Liver (tissue), 9 donors: ENCODE measurements around the gene CYFIP1. TPM values are rescaled to one million over a fixed set of nuclear protein-coding genes. Genes with fewer than 3 reads are reported as not detected.

ENCODE experiments used
- DNase-seq: peaks from one replicate; pipeline ENCODE4 v3.0.0-alpha.2; 2017; ENCODE audit warnings: low spot score
- H3K27ac ChIP-seq, 2 donors: one replicate each; pipeline ENCODE4 v1.7.0; 2013; ENCODE audit warnings: inconsistent platforms in 2 of 2, low read length in 2 of 2, control low read depth in 1 of 2, low read depth in 1 of 2, mild to moderate bottlenecking in 1 of 2
- H3K27me3 ChIP-seq, 4 donors: one replicate each; pipeline versions ENCODE4 v1.6.1 to v1.7.0; 2013; ENCODE audit warnings: low read length in 3 of 4, inconsistent platforms in 1 of 4, mild to moderate bottlenecking in 1 of 4, moderate library complexity in 1 of 4; ENCODE audit not compliant: control insufficient read depth in 4 of 4, insufficient read depth in 4 of 4
- H3K36me3 ChIP-seq, 4 donors: one replicate each; pipeline versions ENCODE4 v1.6.1 to v1.7.0; 2013; ENCODE audit warnings: low read length in 3 of 4, mild to moderate bottlenecking in 3 of 4, low read depth in 1 of 4, moderate library complexity in 1 of 4; ENCODE audit not compliant: control insufficient read depth in 4 of 4, insufficient read depth in 3 of 4
- H3K4me1 ChIP-seq, 4 donors: one replicate each; pipeline versions ENCODE4 v1.6.1 to v1.7.0; 2013; ENCODE audit warnings: low read length in 3 of 4, mild to moderate bottlenecking in 3 of 4, moderate library complexity in 1 of 4; ENCODE audit not compliant: control insufficient read depth in 4 of 4, insufficient read depth in 4 of 4
- H3K4me3 ChIP-seq, 3 donors: one replicate each; pipeline versions ENCODE4 v1.6.1 to v1.7.0; 2013; ENCODE audit warnings: low read length in 3 of 3, control low read depth in 1 of 3, low read depth in 1 of 3, mild to moderate bottlenecking in 1 of 3
- H3K9ac ChIP-seq, 2 donors: one replicate each; pipeline ENCODE4 v1.7.0; 2013; ENCODE audit warnings: low read length in 2 of 2, mild to moderate bottlenecking in 2 of 2, moderate library complexity in 2 of 2, control low read depth in 1 of 2, low read depth in 1 of 2
- H3K9me3 ChIP-seq, 4 donors: one replicate each; pipeline versions ENCODE4 v1.6.1 to v1.7.0; 2013; ENCODE audit warnings: low read length in 3 of 4; ENCODE audit not compliant: control insufficient read depth in 4 of 4
- ATF3 ChIP-seq: IDR thresholded peaks from 2 replicates; pipeline ENCODE4 v1.6.1; 2016; ENCODE audit warnings: antibody characterized with exemption
- EGR1 ChIP-seq, 2 donors: IDR thresholded peaks; 2 replicates each; pipeline ENCODE4 v1.6.1; 2016 to 2018; ENCODE audit warnings: antibody characterized with exemption in 2 of 2, low read depth in 2 of 2
- FOXA1 ChIP-seq: IDR thresholded peaks from 2 replicates; pipeline ENCODE4 v1.6.1; 2016; ENCODE audit warnings: antibody characterized with exemption
- FOXA2 ChIP-seq: IDR thresholded peaks from 2 replicates; pipeline ENCODE4 v1.6.1; 2016; ENCODE audit warnings: antibody characterized with exemption
- GABPA ChIP-seq, 2 donors: IDR thresholded peaks in 1 of 2; conservative IDR thresholded peaks in 1 of 2; 2 replicates each; pipeline ENCODE4 v1.6.1; 2016; ENCODE audit warnings: antibody characterized with exemption in 2 of 2, mild to moderate bottlenecking in 1 of 2, moderate library complexity in 1 of 2
- HNF4A ChIP-seq, 2 donors: conservative IDR thresholded peaks; 2 replicates each; pipeline ENCODE4 v1.6.1; 2016; ENCODE audit warnings: antibody characterized with exemption in 2 of 2, mild to moderate bottlenecking in 2 of 2
- HNF4G ChIP-seq: IDR thresholded peaks from 2 replicates; pipeline ENCODE4 v1.6.1; 2016; ENCODE audit warnings: antibody characterized with exemption
- JUND ChIP-seq, 2 donors: IDR thresholded peaks; 2 replicates each; pipeline ENCODE4 v1.6.1; 2016; ENCODE audit warnings: antibody characterized with exemption in 2 of 2
- NR2F2 ChIP-seq: IDR thresholded peaks from 2 replicates; pipeline ENCODE4 v1.6.1; 2016; ENCODE audit warnings: antibody characterized with exemption
- RAD21 ChIP-seq, 2 donors: IDR thresholded peaks; 2 replicates each; pipeline ENCODE4 v1.6.1; 2016; ENCODE audit warnings: antibody characterized with exemption in 2 of 2, mild to moderate bottlenecking in 2 of 2
- RXRA ChIP-seq, 2 donors: IDR thresholded peaks; 2 replicates each; pipeline ENCODE4 v1.6.1; 2017 to 2018; ENCODE audit warnings: antibody characterized with exemption in 2 of 2, mild to moderate bottlenecking in 1 of 2
- SP1 ChIP-seq: IDR thresholded peaks from 2 replicates; pipeline ENCODE4 v1.6.1; 2018; ENCODE audit warnings: antibody characterized with exemption, mild to moderate bottlenecking
- TAF1 ChIP-seq: conservative IDR thresholded peaks from 2 replicates; pipeline ENCODE4 v1.6.1; 2016; ENCODE audit warnings: antibody characterized with exemption, mild to moderate bottlenecking
- YY1 ChIP-seq: IDR thresholded peaks from 2 replicates; pipeline ENCODE4 v1.6.1; 2016; ENCODE audit warnings: antibody characterized with exemption, mild to moderate bottlenecking
- WGBS: extraction: QIAGEN DNeasy Blood & Tissue Kit; methylation state at CpG from one replicate; pipeline ENCODE4 v1.1.7; 2013; 5-methylcytosine and 5-hydroxymethylcytosine counted together
- polyA plus RNA-seq, 2 donors: library from polyadenylated mRNA; stranded (reverse) in 1 of 2; unstranded in 1 of 2; fragments of 200-250 nt in 1 of 2; fragments of >200 nt in 1 of 2; fragmentation: Nextera tagmentation in 1 of 2; extraction: Ambion mirVana in 1 of 2; gene quantifications; one replicate each; pipeline versions ENCODE4 v1.2.1 to v1.2.3, GENCODE V29; 2013 to 2015
- total RNA-seq, 2 donors: library from RNA; depleted of rRNA; stranded (reverse); fragments of >200 nt; gene quantifications; one replicate each; pipeline ENCODE4 v1.2.3, GENCODE V29; 2014
- TF ChIP-seq, protein P1 (sequence below): IDR thresholded peaks from 2 replicates; pipeline ENCODE4 v1.6.1; 2016; ENCODE audit warnings: antibody characterized with exemption, mild to moderate bottlenecking
- TF ChIP-seq, protein P2 (sequence below): IDR thresholded peaks from 2 replicates; pipeline ENCODE4 v1.6.1; 2016; ENCODE audit warnings: antibody characterized with exemption
- TF ChIP-seq, protein P3 (sequence below): fragments of 150-350 bp; IDR thresholded peaks from 2 replicates; pipeline ENCODE4 v1.5.1; 2017; ENCODE audit warnings: improper control_type of control experiment, low read depth, low read length; ENCODE audit not compliant: missing input control
- donor health status: healthy.
- donor health status: healthy.
- donor health status: healthy.
- donor health status: healthy.
- donor health status: healthy.

The CYFIP1 gene
- total and polyA plus RNA-seq, 4 donors = 13.5 to 48.3 (median 38.3) TPM

GRCh38 chr15:22838292-22839042, 141.7 kb downstream of the CYFIP1 start, which contains the start of gene NIPA2:
TSS of gene NIPA2 (plus strand) at chr15:22838666. CDS start at chr15:22851732, 13,066 bp downstream.
- Histone ChIP-seq H3K4me1 (peaks cover 0 to 8% (median 3%) of the 10 kb centered on the region in 4 donors), H3K9ac (peak within 1 kb of the TSS; percentile 90 to 95), H3K4me3 (peak within 1 kb of the TSS; percentile 87 to 98 (median 94)), H3K27me3 (no peaks in the 10 kb centered on the region), H3K27ac (peak within 1 kb of the TSS; percentile 96 to 98), H3K36me3 (peaks cover 0 to 3% (median under 1%) of the 10 kb centered on the region in 4 donors), H3K9me3 (no peaks in the 10 kb centered on the region)
- peak; percentile 99 for DNase-seq
- TF ChIP-seq NR2F2 (no peak), SP1 (peak; percentile 84), HNF4A (conservative IDR thresholded peaks at IDR 0.05) (no peak), FOXA2 (no peak), RAD21 (IDR thresholded peaks at IDR 0.05) (peak in 1 of 2 donors; percentile 26), TAF1 (peak; percentile 90), YY1 (peak; percentile 95), GABPA (IDR thresholded peaks at IDR 0.05 in 1 of 2, conservative IDR thresholded peaks at IDR 0.05 in 1 of 2) (peak; percentile 67 to 93), ATF3 (peak; percentile 51), FOXA1 (peak; percentile 27), EGR1 (IDR thresholded peaks at IDR 0.05; ENCODE audit: low read depth in 2 of 2) (peak; percentile 72 to 79), JUND (IDR thresholded peaks at IDR 0.05) (no peak), RXRA (IDR thresholded peaks at IDR 0.05) (peak; percentile 28 to 42)
- TF ChIP-seq, protein P1, sequence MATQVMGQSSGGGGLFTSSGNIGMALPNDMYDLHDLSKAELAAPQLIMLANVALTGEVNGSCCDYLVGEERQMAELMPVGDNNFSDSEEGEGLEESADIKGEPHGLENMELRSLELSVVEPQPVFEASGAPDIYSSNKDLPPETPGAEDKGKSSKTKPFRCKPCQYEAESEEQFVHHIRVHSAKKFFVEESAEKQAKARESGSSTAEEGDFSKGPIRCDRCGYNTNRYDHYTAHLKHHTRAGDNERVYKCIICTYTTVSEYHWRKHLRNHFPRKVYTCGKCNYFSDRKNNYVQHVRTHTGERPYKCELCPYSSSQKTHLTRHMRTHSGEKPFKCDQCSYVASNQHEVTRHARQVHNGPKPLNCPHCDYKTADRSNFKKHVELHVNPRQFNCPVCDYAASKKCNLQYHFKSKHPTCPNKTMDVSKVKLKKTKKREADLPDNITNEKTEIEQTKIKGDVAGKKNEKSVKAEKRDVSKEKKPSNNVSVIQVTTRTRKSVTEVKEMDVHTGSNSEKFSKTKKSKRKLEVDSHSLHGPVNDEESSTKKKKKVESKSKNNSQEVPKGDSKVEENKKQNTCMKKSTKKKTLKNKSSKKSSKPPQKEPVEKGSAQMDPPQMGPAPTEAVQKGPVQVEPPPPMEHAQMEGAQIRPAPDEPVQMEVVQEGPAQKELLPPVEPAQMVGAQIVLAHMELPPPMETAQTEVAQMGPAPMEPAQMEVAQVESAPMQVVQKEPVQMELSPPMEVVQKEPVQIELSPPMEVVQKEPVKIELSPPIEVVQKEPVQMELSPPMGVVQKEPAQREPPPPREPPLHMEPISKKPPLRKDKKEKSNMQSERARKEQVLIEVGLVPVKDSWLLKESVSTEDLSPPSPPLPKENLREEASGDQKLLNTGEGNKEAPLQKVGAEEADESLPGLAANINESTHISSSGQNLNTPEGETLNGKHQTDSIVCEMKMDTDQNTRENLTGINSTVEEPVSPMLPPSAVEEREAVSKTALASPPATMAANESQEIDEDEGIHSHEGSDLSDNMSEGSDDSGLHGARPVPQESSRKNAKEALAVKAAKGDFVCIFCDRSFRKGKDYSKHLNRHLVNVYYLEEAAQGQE = no peak
- TF ChIP-seq, protein P2, sequence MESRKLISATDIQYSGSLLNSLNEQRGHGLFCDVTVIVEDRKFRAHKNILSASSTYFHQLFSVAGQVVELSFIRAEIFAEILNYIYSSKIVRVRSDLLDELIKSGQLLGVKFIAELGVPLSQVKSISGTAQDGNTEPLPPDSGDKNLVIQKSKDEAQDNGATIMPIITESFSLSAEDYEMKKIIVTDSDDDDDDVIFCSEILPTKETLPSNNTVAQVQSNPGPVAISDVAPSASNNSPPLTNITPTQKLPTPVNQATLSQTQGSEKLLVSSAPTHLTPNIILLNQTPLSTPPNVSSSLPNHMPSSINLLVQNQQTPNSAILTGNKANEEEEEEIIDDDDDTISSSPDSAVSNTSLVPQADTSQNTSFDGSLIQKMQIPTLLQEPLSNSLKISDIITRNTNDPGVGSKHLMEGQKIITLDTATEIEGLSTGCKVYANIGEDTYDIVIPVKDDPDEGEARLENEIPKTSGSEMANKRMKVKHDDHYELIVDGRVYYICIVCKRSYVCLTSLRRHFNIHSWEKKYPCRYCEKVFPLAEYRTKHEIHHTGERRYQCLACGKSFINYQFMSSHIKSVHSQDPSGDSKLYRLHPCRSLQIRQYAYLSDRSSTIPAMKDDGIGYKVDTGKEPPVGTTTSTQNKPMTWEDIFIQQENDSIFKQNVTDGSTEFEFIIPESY = peak; percentile 75
- under 1% methylated on average over 83 of the region's 83 CpGs for whole genome bisulfite sequencing

- Histone ChIP-seq H3K4me1 (no peaks in the 10 kb centered on the region), H3K27ac (no peak overlapping the region), H3K27me3 (no peaks in the 10 kb centered on the region), H3K36me3 (peaks cover 0 to 10% (median 3%) of the 10 kb centered on the region in 4 donors), H3K9ac (no peak overlapping the region), H3K4me3 (no peak overlapping the region), H3K9me3 (no peaks in the 10 kb centered on the region)
- DNase-seq = no peak
- WGBS = 83% methylated on average over 1 of the region's 1 CpG
- TF ChIP-seq RAD21 (IDR thresholded peaks at IDR 0.05) = no peak
- TF ChIP-seq, protein P2 = no peak
- no peak for TF ChIP-seq NR2F2
- no peak for TF ChIP-seq HNF4G
- TF ChIP-seq, protein P3, sequence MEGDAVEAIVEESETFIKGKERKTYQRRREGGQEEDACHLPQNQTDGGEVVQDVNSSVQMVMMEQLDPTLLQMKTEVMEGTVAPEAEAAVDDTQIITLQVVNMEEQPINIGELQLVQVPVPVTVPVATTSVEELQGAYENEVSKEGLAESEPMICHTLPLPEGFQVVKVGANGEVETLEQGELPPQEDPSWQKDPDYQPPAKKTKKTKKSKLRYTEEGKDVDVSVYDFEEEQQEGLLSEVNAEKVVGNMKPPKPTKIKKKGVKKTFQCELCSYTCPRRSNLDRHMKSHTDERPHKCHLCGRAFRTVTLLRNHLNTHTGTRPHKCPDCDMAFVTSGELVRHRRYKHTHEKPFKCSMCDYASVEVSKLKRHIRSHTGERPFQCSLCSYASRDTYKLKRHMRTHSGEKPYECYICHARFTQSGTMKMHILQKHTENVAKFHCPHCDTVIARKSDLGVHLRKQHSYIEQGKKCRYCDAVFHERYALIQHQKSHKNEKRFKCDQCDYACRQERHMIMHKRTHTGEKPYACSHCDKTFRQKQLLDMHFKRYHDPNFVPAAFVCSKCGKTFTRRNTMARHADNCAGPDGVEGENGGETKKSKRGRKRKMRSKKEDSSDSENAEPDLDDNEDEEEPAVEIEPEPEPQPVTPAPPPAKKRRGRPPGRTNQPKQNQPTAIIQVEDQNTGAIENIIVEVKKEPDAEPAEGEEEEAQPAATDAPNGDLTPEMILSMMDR = no peak
- TF ChIP-seq JUND (IDR thresholded peaks at IDR 0.05) = no peak
Measured at GRCh38 chr15:22831473-22831872, 148.7 kb downstream of the CYFIP1 start.
